GDM1 (cell line): ENCODE measurements around the gene DDOST.
A peak's percentile ranks its signal among the peaks of the same experiment; 100 is the strongest.

Experiments used
- DNase-seq: peaks from one replicate; lab custom pipeline; 2025; lab: John Stamatoyannopoulos, UW

The DDOST gene

GRCh38 chr1:20660363-20660762 is 806 bp downstream of the DDOST start:
- no peak for DNase-seq

GRCh38 chr1:20658166-20658915 is 2.8 kb downstream of the DDOST start:
- no peak for DNase-seq

GRCh38 chr1:20657024-20657423 is 4.1 kb downstream of the DDOST start:
- no peak for DNase-seq

GRCh38 chr1:20654104-20654690 is 7.0 kb downstream of the DDOST start:
- DNase-seq: no peak

GRCh38 chr1:20652300-20652699 is 8.9 kb downstream of the DDOST start:
- no peak for DNase-seq

- no peak for DNase-seq
These were observed 12.2 kb downstream of the DDOST start for GRCh38 chr1:20648946-20649345.

GRCh38 chr1:20648438-20648837 is 12.7 kb downstream of the DDOST start:
- DNase-seq: no peak

- no peak for DNase-seq
These were observed 15.8 kb downstream of the DDOST start for GRCh38 chr1:20645414-20645813.

- no peak for DNase-seq
These were observed 16.8 kb downstream of the DDOST start for GRCh38 chr1:20644416-20644815.

GRCh38 chr1:20643080-20643479 is 18.1 kb downstream of the DDOST start:
- no peak for DNase-seq

GRCh38 chr1:20641975-20642374 is 19.2 kb downstream of the DDOST start:
- no peak for DNase-seq

- DNase-seq: peak; percentile 9
These were observed 21.0 kb downstream of the DDOST start for GRCh38 chr1:20640183-20640597.

GRCh38 chr1:20636785-20637347 is 24.3 kb downstream of the DDOST start:
- DNase-seq: no peak

- DNase-seq: peak; percentile 9
These were observed 26.5 kb downstream of the DDOST start for GRCh38 chr1:20634594-20635084.

GRCh38 chr1:20634065-20634593 is 27.0 kb downstream of the DDOST start:
- DNase-seq: no peak

- peak; percentile 76 for DNase-seq
These were observed 27.7 kb downstream of the DDOST start, which contains the start of gene PINK1 for GRCh38 chr1:20633190-20634064. Gene PINK1 (plus strand): TSS chr1:20633458. CDS start chr1:20633549, 91 bp downstream.

- DNase-seq: no peak
These were observed 28.8 kb downstream of the DDOST start for GRCh38 chr1:20632386-20632785.

GRCh38 chr1:20630729-20631128 is 30.4 kb downstream of the DDOST start:
- no peak for DNase-seq

GRCh38 chr1:20626524-20626923 is 34.6 kb downstream of the DDOST start:
- DNase-seq: no peak

GRCh38 chr1:20626098-20626427 is 35.1 kb downstream of the DDOST start:
- no peak for DNase-seq

GRCh38 chr1:20625176-20626097 is 35.7 kb downstream of the DDOST start:
- DNase-seq: no peak
